Measurements from ENCODE around the gene PDE8A.

DNA sequence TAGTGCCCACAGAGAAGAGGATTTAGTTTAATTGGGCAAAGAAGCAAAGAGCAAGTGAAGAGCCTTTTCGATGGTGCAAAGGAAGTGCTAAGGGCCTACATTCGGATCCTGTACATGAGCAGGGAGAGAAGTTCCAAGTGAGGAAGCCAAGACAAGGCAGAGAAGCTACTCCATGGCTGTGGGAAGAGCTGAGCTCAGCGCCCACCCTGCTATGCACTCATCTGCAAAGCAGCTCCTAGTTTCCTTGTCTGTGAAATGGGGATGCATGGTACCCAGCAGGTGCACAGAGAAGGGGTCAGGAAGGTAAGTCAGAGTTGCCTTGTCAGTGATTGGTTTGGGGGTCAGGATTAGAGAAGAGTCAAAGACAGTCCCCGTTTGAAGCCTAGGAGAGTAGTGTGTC is 126.5 kb downstream of the PDE8A start:
- TF ChIP-seq ZNF184 (tag by site-specific recombination; IDR thresholded peaks at IDR 0.05) (no peak), RBAK (tag by site-specific recombination; IDR thresholded peaks at IDR 0.05) (no peak), CTCF (tag by site-specific recombination; IDR thresholded peaks at IDR 0.05) (no peak), ZNF274 (IDR thresholded peaks at IDR 0.05; ENCODE audit: low read length) (no peak), ZNF274 (tag by site-specific recombination; IDR thresholded peaks at IDR 0.05; ENCODE audit: borderline replicate concordance) (no peak), ZNF555 (tag by site-specific recombination; conservative IDR thresholded peaks at IDR 0.05) (no peak), ZNF707 (tag by site-specific recombination; IDR thresholded peaks at IDR 0.05) (no peak), SETDB1 (IDR thresholded peaks at IDR 0.05; ENCODE audit: insufficient read length, low read length) (no peak), ZNF843 (tag by site-specific recombination; IDR thresholded peaks at IDR 0.05) (no peak), MYNN (tag by site-specific recombination; IDR thresholded peaks at IDR 0.05; ENCODE audit: borderline replicate concordance) (no peak), REST (tag by site-specific recombination; IDR thresholded peaks at IDR 0.05) (no peak), ZNF140 (tag by site-specific recombination; IDR thresholded peaks at IDR 0.05) (no peak), ZBTB10 (tag by site-specific recombination; IDR thresholded peaks at IDR 0.05) (no peak), ZEB2 (tag by site-specific recombination; IDR thresholded peaks at IDR 0.05) (no peak)
- TF ChIP-seq, protein P1, sequence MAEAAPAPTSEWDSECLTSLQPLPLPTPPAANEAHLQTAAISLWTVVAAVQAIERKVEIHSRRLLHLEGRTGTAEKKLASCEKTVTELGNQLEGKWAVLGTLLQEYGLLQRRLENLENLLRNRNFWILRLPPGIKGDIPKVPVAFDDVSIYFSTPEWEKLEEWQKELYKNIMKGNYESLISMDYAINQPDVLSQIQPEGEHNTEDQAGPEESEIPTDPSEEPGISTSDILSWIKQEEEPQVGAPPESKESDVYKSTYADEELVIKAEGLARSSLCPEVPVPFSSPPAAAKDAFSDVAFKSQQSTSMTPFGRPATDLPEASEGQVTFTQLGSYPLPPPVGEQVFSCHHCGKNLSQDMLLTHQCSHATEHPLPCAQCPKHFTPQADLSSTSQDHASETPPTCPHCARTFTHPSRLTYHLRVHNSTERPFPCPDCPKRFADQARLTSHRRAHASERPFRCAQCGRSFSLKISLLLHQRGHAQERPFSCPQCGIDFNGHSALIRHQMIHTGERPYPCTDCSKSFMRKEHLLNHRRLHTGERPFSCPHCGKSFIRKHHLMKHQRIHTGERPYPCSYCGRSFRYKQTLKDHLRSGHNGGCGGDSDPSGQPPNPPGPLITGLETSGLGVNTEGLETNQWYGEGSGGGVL (tag by site-specific recombination; IDR thresholded peaks at IDR 0.05), result no peak
